DMS 273 treated with DMSO at 0.1 percent for 48 hours (cell line): ENCODE results near the gene DHX35.
"Not testable (repeated sequence)": the region's sequence is repeated elsewhere in the genome, so short reads cannot be mapped to it uniquely, and the experiment has no call there.

Source experiments
- DNase-seq: peaks from one replicate; lab custom pipeline; 2025; lab: John Stamatoyannopoulos, UW

Gene DHX35

GRCh38 chr20:38940644-38941043, 21.5 kb upstream of the DHX35 start:
- DNase-seq: no peak

- no peak for DNase-seq
Observed at GRCh38 chr20:38941726-38942389, 20.3 kb upstream of the DHX35 start.

GRCh38 chr20:38945012-38945411, 17.1 kb upstream of the DHX35 start:
- DNase-seq: no peak

GRCh38 chr20:38946836-38947235, 15.3 kb upstream of the DHX35 start:
- DNase-seq: no peak

- DNase-seq: no peak
Observed at GRCh38 chr20:38947931-38948362, 14.2 kb upstream of the DHX35 start.

- DNase-seq: no peak
Observed at GRCh38 chr20:38950254-38950653, 11.9 kb upstream of the DHX35 start.

- DNase-seq: no peak
Observed at GRCh38 chr20:38951611-38952010, 10.5 kb upstream of the DHX35 start.

GRCh38 chr20:38952153-38952552, 10.0 kb upstream of the DHX35 start:
- no peak for DNase-seq

GRCh38 chr20:38953630-38954340, 8.4 kb upstream of the DHX35 start:
- no peak for DNase-seq

- no peak for DNase-seq
Observed at GRCh38 chr20:38957235-38957876, 4.8 kb upstream of the DHX35 start.

GRCh38 chr20:38957915-38958485, 4.1 kb upstream of the DHX35 start:
- no peak for DNase-seq

- DNase-seq: not testable (repeated sequence)
Observed at GRCh38 chr20:38960187-38960687, 1.9 kb upstream of the DHX35 start.

GRCh38 chr20:38961530-38962043, 557 bp upstream of the DHX35 start:
- DNase-seq: no peak

- DNase-seq: no peak
Observed at GRCh38 chr20:38962928-38963401, 821 bp downstream of the DHX35 start.

GRCh38 chr20:38963745-38964144, 1.6 kb downstream of the DHX35 start:
- DNase-seq: no peak

GRCh38 chr20:38965264-38965663, 3.1 kb downstream of the DHX35 start:
- DNase-seq: no peak

- no peak for DNase-seq
Observed at GRCh38 chr20:38968090-38968489, 5.9 kb downstream of the DHX35 start.

- no peak for DNase-seq
Observed at GRCh38 chr20:38969708-38970107, 7.6 kb downstream of the DHX35 start.

GRCh38 chr20:38970302-38970701, 8.2 kb downstream of the DHX35 start:
- DNase-seq: no peak

GRCh38 chr20:38973107-38973506, 11.0 kb downstream of the DHX35 start:
- no peak for DNase-seq

GRCh38 chr20:38973645-38974044, 11.5 kb downstream of the DHX35 start:
- no peak for DNase-seq

GRCh38 chr20:38975539-38976120, 13.5 kb downstream of the DHX35 start:
- no peak for DNase-seq
